Panc1 (cell line): Measurements from ENCODE around the gene MAB21L3. TPM values are rescaled to one million over a fixed set of nuclear protein-coding genes. Genes with fewer than 3 reads are reported as not detected.

Experiments
- ATAC-seq: fragments of 200-7000 bp; cut with Tn5 transposase; 2 replicates; pipeline ENCODE4 v1.9.1; 2020; ENCODE audit warnings: mild to moderate bottlenecking, moderate library complexity
- BruUV-seq: library from RNA; stranded (reverse); fragments of 400-500 nt; replicated peaks from 2 replicates; lab custom pipeline; 2021; lab: Mats Ljungman, UMichigan
- CTCF ChIA-PET: fragments of 300-600 bp; sonication (Branson Sonifier 250); formaldehyde crosslinking; loops from one replicate; lab custom pipeline; 2022; ENCODE audit warnings: antibody characterized with exemption; lab: Charles Lee
- POLR2A ChIA-PET: fragments of 300-600 bp; sonication (Branson Sonifier 250); formaldehyde crosslinking; loops from one replicate; lab custom pipeline; 2022; ENCODE audit warnings: antibody characterized with exemption; lab: Charles Lee
- DNase-seq: peaks from one replicate; pipeline ENCODE4 v3.0.0-alpha.2; 2010; ENCODE audit warnings: low read depth, low spot score
- H3K27ac ChIP-seq: 2 replicates; pipeline ENCODE4 v1.5.1; 2011; ENCODE audit warnings: mild to moderate bottlenecking, low read length, inconsistent platforms
- H3K27me3 ChIP-seq: fragments of 200-500 bp; sonication (Bioruptor generic); 2 replicates; pipeline ENCODE4 v1.6.0; 2014; ENCODE audit warnings: low read length, inconsistent platforms; ENCODE audit not compliant: control insufficient read depth, insufficient read depth
- H3K36me3 ChIP-seq: fragments of 200-500 bp; sonication (Bioruptor generic); 2 replicates; pipeline ENCODE4 v1.5.1; 2014; ENCODE audit warnings: inconsistent platforms, mild to moderate bottlenecking, low read length, moderate library complexity; ENCODE audit not compliant: control insufficient read depth, insufficient read depth
- H3K4me1 ChIP-seq: 2 replicates; pipeline ENCODE4 v1.5.1; 2011; ENCODE audit warnings: inconsistent platforms, mild to moderate bottlenecking, low read length, moderate library complexity; ENCODE audit not compliant: control insufficient read depth, insufficient read depth
- H3K4me3 ChIP-seq, 2 experiments: 2 replicates each; pipeline ENCODE4 v1.5.1; 2011 to 2012; ENCODE audit warnings: low read depth in 2 of 2, low read length in 2 of 2, mild to moderate bottlenecking in 2 of 2, inconsistent platforms in 1 of 2, moderate library complexity in 1 of 2
- H3K9me3 ChIP-seq: fragments of 200-500 bp; sonication (Bioruptor generic); 2 replicates; pipeline ENCODE4 v1.5.1; 2014; ENCODE audit warnings: low read depth, mild to moderate bottlenecking, inconsistent platforms, low read length, moderate library complexity; ENCODE audit not compliant: control insufficient read depth, insufficient read depth
- CTCF ChIP-seq: fragments of 450-650 bp; IDR thresholded peaks from 2 replicates; pipeline ENCODE4 v1.5.1; 2017; ENCODE audit warnings: mild to moderate bottlenecking
- POLR2AphosphoS5 ChIP-seq: IDR thresholded peaks from 2 replicates; pipeline ENCODE4 v1.6.1; 2012; ENCODE audit warnings: mild to moderate bottlenecking, low read depth, low read length, moderate library complexity
- REST ChIP-seq, 2 experiments: IDR thresholded peaks; 2 replicates each; pipeline ENCODE4 v1.6.1; 2011 to 2012; ENCODE audit warnings: low read depth in 2 of 2, control low read depth in 1 of 2, low read length in 1 of 2, mild to moderate bottlenecking in 1 of 2, moderate library complexity in 1 of 2; ENCODE audit not compliant: insufficient read depth in 1 of 2
- SIN3A ChIP-seq: IDR thresholded peaks from 2 replicates; pipeline ENCODE4 v1.6.1; 2012; ENCODE audit warnings: low read depth, mild to moderate bottlenecking, low read length, moderate library complexity, borderline replicate concordance; ENCODE audit not compliant: insufficient read depth
- TCF7L2 ChIP-seq: IDR thresholded peaks from 2 replicates; pipeline ENCODE4 v1.6.1; 2011; ENCODE audit warnings: mild to moderate bottlenecking, low read depth, low read length, inconsistent platforms
- in situ Hi-C: cut with HindIII; loops from 2 replicates; pipeline ENCODE4 v1.10.0; 2016; ENCODE audit warnings: low sequenced_read_pairs, low pct_unique_long_range_greater_than_20kb
- intact Hi-C: fragments of 100-400 bp; cut with micrococcal nuclease; formaldehyde crosslinking; loops from one replicate; pipeline ENCODE4 v1.10.0; 2022; ENCODE audit not compliant: unreplicated experiment
- total RNA-seq: library from RNA; stranded (reverse); gene quantifications from one replicate; pipeline ENCODE4 v1.2.1, GENCODE V29; 2021; ENCODE audit not compliant: unreplicated experiment

Gene MAB21L3
- total RNA-seq, 1 experiment from 2014 or later, result not detected

GRCh38 chr1:116089870-116090269 lies 21.3 kb upstream of the MAB21L3 start:
- Histone ChIP-seq H3K27ac (no peak overlapping the region), H3K36me3 (no peaks in the 10 kb centered on the region), H3K4me1 (no peaks in the 10 kb centered on the region), H3K9me3 (no peaks in the 10 kb centered on the region), H3K27me3 (no peaks in the 10 kb centered on the region), H3K4me3 (no peak overlapping the region)
- intact Hi-C loops, result no loop called here
- DNase-seq, result no peak
- no peak for ATAC-seq
- in situ Hi-C loops, result no loop called here
- CTCF ChIA-PET, result no interaction called here
- TF ChIP-seq CTCF, result no peak
- TF ChIP-seq REST (IDR thresholded peaks at IDR 0.05; ENCODE audit: insufficient read depth in 1 of 2, low read depth in 2 of 2, low read length in 1 of 2), result no peak
- no peak for TF ChIP-seq TCF7L2
- no peak for TF ChIP-seq SIN3A
- no peak for TF ChIP-seq POLR2AphosphoS5
- BruUV-seq, result no TSS peak
- POLR2A ChIA-PET, result interaction anchor here (0.5 kb wide), 1 partner anchor 20 kb away, joined by 10 read pairs; no protein-coding TSS in a partner anchor

- TF ChIP-seq TCF7L2 (no peak), CTCF (no peak), SIN3A (no peak), POLR2AphosphoS5 (no peak), REST (IDR thresholded peaks at IDR 0.05; ENCODE audit: insufficient read depth in 1 of 2, low read depth in 2 of 2, low read length in 1 of 2) (no peak)
- H3K4me3 ChIP-seq, result no peak overlapping the region
- no peaks in the 10 kb centered on the region for H3K4me1 ChIP-seq
- no peaks in the 10 kb centered on the region for H3K27me3 ChIP-seq
- ATAC-seq, result no peak
- DNase-seq, result no peak
- H3K9me3 ChIP-seq, result no peaks in the 10 kb centered on the region
- no TSS peak for BruUV-seq
- in situ Hi-C loops, result no loop called here
- ChIA-PET CTCF (interaction anchor here (0.7 kb wide), 1 partner anchor 70 kb away, joined by 5 read pairs; no protein-coding TSS in a partner anchor), POLR2A (no interaction called here)
- no peak overlapping the region for H3K27ac ChIP-seq
- no peaks in the 10 kb centered on the region for H3K36me3 ChIP-seq
- intact Hi-C loops, result no loop called here
Observed at GRCh38 chr1:116091083-116091482, 20.1 kb upstream of the MAB21L3 start.
